Stimulated activated CD4-positive, alpha-beta T cell treated with anti-CD3 and anti-CD28 coated beads, Interleukin-1b, Interleukin-23, amount 100 ng/mL, for 48 hours (primary cell): ENCODE measurements around the gene CCN6.
"Not testable (repeated sequence)": the region's sequence is repeated elsewhere in the genome, so short reads cannot be mapped to it uniquely, and the experiment has no call there.

Source experiments
- DNase-seq: peaks from one replicate; pipeline ENCODE4 v3.0.0-alpha.2; 2020

Gene CCN6

DNA sequence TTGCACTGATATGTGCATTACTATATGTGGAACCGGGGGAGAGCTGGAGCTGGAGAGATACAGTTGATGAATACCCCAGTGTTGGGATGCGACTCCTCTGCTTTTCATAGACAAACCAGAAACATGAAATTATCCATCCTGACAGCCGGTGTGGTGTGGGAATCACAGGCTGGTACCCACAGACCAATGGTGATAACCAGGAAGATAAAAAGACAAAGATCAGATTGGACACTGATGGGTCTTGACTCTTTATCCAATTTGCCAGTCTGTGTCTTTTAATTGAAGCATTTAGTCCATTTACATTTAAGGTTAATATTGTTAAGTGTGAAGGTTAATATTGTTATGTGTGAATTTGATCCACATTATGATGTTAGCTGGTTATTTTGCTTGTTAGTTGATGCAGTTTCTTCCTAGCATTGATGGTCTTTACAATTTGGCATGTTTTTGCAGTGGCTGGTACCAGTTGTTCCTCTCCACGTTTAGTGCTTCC, 2.6 kb upstream of the CCN6 start:
- DNase-seq: not testable (repeated sequence)

DNA sequence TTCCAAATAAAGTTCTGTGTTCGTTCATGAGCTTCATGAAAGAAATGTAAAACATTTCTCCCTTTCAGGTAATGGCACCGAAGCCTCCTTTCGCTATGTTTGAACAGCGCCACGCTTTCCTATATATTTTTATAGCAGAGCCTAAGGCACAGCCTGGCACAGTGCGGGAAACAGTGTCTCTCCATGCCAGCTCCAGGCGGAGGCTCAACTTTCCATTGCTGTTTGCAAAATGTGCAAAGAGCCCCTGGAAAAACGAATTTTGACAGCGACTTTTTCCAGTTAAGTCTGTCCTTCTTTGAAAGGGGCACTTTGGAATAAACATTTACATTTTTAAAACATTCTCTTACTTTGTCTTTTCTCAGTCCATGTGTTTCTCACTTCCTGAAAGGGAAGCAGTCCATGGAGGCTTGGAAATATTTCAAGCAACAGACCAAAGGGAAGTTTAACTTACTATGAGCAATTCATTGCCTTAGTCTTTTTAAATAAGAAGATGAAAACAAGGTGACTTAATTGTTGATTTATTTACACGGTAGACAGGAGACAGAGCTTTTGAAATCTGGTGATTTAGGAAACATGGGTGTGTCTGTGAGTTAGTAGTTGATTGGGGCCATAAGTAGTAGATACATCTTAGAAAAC, 769 bp downstream of the CCN6 start:
- DNase-seq: no peak

DNA sequence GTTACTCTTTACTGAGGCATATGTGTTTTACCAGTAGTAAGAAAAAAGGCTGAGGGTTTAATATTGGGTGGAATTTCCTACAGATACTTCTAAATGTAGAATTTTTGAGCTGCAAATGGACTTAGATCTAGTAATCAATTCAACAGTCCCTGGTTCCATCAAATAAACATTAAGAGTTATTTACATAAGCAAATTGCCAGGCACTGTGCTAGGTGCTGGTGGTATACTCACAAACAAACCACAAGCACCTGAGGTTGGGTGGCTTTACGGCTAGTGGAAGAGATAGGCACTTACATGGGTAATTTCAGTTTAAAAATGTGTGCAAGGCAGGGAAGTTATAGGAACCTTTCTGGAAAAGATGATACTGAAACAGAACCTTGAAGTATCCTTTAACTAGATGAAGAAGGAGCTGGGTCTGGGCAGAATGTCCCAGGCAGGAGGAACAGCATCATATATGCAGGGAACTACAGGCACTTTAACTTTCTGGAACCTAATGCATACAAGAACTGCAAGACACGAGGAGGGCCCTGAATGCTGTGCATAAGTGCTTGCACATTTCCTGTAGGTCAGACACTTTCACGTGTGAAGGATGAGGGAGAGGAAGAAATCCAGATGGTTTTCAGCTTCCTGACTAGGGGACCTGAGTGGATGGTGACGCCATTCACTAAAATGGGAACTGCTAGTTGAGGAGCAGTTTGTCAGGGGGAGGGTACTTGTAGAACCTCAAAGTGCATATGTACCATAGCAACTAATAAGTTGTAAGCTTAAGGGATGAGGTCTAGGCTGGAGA, 4.5 kb downstream of the CCN6 start:
- no peak for DNase-seq

DNA sequence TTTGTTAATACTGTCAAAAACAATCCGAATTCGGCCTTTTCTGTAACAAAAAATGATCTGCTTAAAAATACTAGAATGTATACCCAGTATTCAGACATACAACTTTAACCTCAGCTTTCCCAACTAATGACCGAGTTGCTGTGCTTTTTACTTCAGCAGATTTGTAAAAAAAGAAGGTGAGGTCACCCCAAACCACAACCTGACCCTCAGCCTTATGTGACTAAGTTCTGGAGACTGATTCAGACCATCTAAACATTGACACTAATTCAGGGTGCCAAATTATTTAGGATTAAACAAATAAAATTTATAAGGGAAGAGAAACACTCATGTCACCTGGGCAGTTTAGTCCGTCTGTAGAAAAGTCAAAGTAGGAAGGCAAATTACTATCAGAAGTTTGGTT, 7.7 kb downstream of the CCN6 start:
- DNase-seq: no peak

DNA sequence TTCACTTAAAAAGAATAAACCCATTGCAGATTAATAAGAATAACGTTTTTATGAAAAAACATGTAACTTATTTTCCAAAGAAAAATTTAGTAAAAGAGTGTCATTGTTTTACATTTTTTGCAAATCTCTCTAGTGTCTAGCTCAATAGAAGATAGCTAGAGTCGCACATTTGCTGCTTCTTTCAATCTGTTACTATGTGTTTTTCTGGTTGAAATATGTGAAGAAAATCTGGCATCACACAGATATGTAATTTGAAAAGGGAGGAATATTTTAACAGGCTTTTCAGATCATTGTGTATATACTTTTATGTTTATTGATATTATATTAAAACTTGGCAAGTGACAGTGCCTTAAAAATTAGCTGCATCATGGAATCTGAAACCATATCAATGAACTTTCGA, 9.1 kb downstream of the CCN6 start:
- DNase-seq: no peak

DNA sequence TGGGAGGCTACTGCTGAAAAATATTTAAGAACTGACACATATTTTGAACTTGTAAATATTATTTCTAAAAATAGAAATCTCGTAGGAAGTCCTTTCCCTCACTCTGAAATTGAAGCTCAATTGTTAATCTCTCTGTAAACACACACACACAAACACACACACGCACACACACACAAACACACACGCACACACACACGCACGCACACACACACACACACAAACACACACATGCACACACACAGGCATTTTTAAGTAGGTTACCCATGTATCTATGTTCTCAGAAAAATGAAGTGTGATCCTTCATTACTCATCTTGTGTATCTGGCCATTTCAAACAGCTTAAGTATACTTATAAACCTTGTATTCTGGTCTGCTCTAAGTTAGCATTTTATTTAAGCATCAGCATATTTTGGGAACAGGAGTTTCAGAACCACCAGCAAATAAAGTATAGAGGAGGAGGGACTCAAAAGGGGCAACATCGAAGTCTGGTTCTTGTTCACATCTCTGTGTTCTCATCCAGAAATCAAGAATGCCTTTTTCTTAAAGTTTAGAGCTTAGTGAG, 11.6 kb downstream of the CCN6 start:
- DNase-seq: no peak

DNA sequence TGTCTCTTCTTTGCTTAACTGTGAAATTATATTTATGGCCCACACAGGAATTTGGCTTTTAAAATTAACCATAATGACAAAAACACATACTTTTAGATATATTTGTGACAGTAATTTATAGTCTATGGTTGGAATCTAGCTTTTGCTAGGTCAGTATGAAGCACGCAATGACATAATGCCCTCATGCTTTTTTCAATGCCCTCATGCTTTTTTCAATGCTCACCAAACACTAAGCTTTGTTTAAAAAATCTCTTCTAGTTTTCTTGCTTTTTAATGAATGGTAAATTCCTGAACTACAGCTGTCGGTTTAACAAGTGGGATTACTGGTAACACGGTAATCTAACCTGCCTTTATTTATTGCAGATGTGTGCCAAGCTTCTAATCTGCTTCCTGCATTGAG, 12.7 kb downstream of the CCN6 start:
- no peak for DNase-seq

DNA sequence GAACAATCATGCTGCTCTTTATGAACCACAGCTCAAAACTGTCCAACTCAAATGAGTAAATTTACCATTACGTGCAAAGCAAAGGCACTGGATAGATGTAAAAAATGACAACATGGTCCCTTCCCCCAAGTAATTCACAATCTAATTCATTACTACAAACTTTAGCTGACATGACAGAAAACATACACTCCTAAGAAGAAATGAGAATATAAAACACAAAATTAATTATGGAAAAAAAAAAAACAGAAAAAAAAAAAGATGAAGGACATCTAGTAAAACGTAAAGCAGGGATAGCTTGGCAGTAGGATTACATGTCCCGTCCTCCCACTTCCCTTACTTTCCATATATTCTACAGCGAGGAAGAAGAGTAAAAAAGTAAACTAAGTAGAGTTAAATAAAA, 27.7 kb downstream of the CCN6 start:
- DNase-seq: no peak

DNA sequence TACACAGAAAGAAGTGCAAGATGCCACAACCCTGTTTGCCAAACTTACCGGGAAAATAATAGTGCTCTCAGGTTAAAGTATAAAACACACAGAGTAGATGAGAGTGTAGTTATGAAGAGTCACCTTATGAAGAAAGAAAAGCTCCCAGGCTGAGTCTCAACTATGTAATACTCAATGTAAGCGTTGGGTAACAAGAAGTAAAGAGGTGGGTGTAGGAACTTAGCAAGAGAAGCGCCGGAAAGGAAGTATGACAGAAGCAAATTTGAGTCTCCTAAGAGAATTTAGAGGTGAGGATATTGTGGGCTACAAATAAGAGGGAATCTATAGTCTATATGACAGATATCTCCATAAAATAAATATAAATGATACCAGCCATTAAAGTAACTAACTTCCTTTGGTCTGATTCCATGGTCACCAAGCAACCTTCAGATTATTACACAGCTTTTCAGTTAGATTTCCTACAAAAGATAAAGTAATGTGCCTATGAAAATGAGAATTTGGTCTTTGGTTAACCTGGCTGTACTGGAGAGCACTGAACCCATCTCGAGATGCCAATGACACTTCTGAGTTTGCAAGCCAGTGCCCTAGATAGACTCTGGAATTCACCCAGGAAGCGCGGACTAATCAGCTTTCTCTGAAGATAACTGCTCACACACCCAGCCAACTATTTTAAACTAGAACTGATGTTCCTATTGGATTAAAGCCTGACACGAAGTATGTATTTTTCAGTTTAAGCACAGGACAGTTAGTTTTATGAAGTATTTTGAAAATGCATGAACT, 31.6 kb downstream of the CCN6 start:
- no peak for DNase-seq

DNA sequence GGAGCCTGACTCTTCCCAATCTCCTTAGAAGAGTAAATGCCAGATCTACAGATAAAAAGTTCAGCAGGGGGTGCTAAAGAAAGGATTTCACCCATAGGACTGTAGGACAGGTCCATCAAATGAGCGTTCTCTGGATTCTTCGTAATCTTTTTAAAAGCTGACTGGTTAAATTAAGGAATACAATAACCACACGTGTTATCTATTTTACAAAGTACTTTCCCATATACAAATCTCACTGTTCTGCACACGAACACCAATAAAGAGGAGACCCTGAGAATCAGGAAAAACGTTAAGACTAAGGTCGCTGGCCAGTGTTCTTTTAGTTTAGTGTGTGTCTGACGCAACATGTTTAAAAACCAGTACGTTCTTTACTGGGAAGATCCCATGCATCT, 32.8 kb downstream of the CCN6 start:
- no peak for DNase-seq

DNA sequence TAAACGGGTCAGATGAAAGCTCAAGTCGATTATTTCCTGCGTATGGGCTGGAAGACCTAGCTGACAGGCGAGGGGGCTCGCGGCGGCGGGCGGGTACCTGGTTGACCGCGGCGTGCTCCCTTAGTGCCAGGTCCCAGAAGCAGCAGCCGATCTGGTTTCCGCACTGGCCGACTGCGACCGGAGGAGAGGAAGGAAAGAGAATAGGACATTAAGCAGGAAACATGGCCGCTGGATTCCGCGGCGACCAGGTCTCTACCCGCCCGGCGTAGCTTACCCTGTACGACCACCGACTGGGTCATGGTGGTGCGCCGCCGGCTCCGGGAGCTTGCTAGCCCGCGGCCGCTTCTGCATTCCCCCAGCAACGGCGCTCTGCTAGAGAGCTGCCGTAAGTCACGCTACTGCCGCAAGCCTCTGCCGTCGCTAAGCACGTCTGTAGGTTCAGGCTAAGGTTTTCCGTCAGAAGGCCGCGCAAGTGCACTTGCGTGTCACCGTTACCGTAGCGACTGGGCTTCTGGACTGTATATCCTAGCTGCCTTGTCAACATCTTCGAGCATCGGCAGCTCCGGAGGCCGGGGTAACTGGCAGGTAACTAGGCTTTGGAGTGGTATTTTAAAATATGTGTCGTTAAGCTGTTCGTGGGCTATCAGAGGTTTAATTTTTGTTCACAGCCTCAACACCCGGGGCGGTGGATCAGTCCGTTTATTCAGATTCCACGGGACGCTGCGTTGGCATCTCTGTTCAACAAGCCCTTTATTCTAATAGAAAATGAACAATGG, 33.4 kb downstream of the CCN6 start, which contains the start of the genes FAM229B and TUBE1:
TSS of gene FAM229B (plus strand) at position 456 of the 776 bp plus-strand sequence. CDS start 11,693 bp downstream, outside the sequence.
TSS of gene TUBE1 (minus strand) at position 347 of the 776 bp plus-strand sequence. CDS start at position 299, 48 bp downstream.
- peak; percentile 92 for DNase-seq

DNA sequence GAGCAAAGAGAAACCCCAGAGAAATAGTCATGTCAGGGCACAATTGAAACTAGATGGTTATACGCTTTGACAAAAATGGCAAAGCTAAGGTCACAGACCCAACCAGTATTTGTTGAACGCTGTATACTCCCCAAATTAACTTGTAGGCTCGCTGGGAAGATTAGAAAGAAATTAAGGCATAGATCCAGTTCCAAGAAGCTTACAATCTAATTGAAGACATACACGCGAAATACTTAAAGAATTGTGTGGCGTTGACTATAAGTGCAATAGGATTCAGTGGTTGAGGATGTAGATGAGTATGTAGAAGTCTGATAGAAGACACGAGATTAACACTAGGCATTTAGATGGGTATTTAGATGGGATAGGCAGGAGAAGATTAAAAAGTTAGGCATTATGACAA, 34.0 kb downstream of the CCN6 start:
- DNase-seq: no peak

DNA sequence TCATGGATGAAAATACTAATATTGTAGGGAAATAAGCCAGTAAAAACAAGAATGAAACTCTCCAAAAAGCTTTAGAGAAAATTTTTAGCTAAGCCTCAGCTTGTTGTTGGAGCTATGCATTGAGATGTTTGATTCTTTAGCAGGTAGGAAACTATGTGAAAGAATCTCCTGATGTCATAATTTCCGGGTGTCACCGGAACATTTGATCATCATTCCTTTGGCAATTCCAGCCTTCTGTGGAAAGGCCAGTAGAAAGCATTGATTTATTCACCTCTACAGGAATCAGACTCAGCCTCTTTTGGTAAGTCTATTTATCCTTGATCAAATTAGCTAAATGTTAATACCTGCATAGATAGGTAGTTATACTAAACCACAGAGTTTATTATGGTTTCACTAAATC, 43.0 kb downstream of the CCN6 start:
- DNase-seq: no peak

DNA sequence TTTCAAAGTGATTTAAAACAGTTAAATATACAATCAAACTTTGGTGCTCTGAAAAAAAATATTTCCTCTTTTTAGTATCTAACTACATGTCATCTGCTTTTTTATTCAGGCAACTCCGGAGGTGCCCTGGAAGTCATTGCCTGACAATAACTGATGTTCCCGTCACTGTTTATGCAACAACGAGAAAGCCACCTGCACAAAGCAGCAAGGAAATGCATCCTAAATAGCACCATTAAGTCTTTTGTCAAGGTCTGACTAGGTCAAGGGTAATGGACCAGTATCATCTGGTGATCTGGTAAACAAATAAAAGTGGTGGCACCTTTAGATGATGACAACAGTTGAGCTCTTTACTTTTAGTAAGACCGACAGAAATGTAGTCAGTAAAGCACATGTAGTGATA, 46.7 kb downstream of the CCN6 start:
- DNase-seq: no peak

DNA sequence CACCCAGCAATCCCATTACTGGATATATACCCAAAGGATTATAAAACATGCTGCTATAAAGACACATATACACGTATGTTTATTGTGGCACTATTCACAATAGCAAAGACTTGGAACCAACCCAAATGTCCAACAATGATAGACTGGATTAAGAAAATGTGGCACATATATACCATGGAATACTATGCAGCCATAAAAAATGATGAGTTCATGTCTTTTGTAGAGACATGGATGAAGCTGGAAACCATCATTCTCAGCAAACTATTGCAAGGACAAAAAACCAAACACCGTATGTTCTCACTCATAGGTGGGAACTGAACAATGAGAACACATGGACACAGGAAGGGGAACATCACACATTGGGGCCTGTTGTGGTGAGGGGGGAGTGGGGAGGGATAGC, 52.1 kb downstream of the CCN6 start:
- not testable (repeated sequence) for DNase-seq

DNA sequence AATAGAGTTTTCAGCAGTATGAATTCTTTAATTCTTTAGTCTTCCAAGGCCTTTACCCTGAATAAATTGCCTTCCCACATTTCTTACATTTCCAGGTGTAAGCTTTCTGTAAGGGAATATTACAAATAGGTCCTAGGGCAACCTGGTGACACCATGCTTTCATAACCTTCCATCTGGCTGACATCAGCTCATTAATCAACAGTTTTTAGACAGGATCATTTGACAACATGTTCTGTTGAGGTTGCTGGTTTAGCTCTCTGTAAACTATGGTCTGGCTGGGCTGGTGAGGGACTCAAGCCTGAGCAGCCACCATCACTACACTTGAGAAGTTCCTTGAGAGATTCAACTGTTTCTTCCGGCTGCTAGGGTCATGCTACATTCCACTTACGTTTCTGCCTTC, 52.7 kb downstream of the CCN6 start:
- no peak for DNase-seq

DNA sequence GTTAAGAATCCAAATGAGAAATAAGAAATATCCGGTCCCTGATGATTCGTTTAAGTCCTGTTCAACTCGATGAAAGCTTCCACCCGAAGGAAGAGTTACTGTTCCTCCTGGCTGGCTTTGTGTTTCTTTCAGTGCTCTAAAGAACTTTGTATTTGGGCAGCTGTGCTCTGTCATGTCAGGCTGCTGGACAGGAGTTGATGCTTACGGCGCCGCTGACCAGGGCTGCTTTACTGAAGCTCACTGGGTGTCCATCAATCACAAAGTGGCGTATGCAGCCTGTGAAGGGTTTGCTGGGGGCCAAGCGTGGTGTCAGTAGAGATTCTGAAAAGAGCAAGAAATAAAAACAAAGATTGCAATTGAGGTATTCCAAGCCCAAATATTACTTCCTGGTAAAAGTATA, 55.4 kb downstream of the CCN6 start:
- DNase-seq: no peak

DNA sequence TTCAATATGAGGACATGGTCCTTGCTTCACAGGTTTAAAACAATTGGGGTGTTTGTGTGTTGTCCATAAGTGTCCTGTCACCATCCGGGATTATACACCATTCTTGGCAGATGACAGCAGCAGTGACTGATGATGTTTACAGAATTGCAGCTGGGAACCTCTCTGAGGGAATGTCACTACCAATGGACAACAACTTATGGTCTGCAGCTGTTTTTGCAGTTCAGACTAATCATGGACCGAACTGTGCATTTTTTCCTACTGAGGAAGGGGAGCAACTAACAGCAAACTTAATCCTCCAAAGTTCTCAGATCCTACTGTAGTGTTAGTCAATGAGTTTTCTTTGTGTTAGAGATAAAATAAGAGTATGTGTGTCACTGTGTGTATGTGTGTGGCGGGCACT, 59.5 kb downstream of the CCN6 start:
- DNase-seq: no peak

DNA sequence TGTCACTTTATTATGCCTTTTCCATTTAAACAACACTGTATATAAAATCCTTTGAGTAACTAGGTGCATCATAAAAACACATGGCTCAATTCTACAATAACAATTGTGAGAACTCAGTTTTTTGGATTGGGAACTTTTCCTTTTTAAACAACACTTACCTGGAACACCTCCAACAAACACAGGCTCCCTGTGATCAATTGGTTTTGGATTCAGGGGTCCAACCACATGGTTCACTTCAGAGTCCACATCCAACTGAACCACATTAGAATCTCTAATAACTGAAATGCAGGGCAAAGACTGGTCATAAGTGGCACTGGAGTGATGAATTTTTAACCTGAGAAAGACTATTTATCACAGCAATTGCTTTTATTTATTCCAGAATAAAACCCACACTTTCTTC, 60.0 kb downstream of the CCN6 start:
- no peak for DNase-seq

DNA sequence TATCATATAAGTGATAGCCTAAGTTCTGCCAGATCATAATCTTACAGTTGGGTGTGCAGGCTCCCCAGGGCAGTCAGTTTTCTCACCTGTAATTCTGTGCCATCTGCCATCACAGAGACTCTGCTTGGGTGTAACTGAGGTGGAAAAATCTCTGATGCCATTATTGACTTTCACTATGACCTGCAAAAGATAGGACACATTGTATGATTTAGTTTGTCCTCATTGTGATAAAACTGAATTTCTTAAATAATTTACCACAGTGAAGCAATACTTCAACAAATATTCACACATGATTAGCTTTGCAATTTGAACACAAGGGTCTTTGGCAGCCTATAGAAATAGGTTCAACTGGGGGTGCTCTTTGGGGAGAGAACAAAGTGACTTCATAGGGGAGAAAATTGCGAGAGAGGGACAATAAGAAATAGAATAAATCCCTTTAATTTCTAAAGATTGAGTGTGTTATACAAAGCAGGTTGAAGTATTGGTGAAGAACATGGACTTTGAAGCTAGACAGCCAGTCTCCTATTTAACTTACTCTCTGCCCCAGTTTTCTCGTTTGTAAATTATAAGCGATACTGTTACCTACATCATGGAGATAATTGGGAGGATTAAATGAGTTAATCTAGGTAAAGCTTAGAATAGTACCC, 60.8 kb downstream of the CCN6 start:
- no peak for DNase-seq

DNA sequence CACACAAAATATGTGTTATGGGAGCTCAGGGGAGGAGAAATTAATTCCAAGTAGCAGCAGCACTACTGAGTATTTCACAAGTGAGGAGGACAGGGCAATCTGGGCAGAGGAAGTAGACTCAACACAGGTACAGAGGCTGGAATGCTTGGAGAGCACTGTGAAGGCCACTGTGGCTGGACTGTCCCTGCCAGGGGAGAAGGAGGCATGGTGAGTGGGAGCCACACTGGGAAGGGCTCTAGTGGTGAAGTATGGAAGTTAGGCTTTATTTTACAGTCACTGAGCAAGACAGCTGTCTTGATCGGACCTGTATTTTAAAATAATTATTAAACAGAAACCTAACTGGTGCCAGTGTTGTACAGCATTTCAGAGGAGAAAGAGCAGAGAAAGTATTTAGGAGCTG, 62.3 kb downstream of the CCN6 start:
- DNase-seq: no peak

DNA sequence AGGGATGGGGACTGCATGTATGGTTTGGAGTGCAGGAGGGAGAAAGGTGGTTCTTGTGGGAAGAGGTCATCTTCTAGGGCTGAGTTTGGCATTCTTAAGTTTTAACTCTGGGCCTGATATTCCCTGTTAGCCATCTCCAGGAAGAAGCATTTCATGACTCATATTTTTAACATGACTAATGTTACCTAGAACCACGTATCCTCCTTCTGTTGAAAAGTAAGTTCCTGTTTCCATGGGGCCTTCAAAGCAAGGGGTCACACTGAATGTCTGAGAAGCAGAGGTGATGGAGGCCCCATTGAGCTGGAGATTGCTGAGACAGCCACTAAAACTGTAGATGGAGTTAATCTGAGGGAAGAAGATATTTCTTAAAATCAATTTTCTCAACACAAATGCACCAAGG, 63.6 kb downstream of the CCN6 start:
- DNase-seq: no peak
